PC-3 (cell line): ENCODE data around the gene NDE1. TPM values are rescaled to one million over a fixed set of nuclear protein-coding genes. Genes with fewer than 3 reads are reported as not detected.

Experiments used
- ATAC-seq: fragments of 200-7000 bp; cut with Tn5 transposase; 2 replicates; pipeline ENCODE4 v1.9.1; 2020; ENCODE audit warnings: mild to moderate bottlenecking, moderate library complexity
- BruUV-seq: library from RNA; stranded (reverse); fragments of 400-500 nt; replicated peaks from 2 replicates; lab custom pipeline; 2021; lab: Mats Ljungman, UMichigan
- CTCF ChIA-PET: fragments of 300-600 bp; sonication (Branson Sonifier 250); formaldehyde crosslinking; loops from one replicate; lab custom pipeline; 2022; ENCODE audit warnings: antibody characterized with exemption; lab: Charles Lee
- POLR2A ChIA-PET: fragments of 300-600 bp; sonication (Branson Sonifier 250); formaldehyde crosslinking; loops from one replicate; lab custom pipeline; 2022; ENCODE audit warnings: antibody characterized with exemption; ENCODE audit not compliant: unreplicated experiment; lab: Charles Lee
- DNase-seq: peaks from one replicate; pipeline ENCODE4 v3.0.0-alpha.2; 2015
- H2AFZ ChIP-seq: fragments of 300-600 bp; sonication (generic); 2 replicates; pipeline ENCODE4 v1.6.0; 2016; ENCODE audit warnings: antibody characterized with exemption, low read length
- H3F3A ChIP-seq: fragments of 300-600 bp; sonication (generic); one replicate; pipeline ENCODE4 v1.6.0; 2017; ENCODE audit warnings: antibody characterized with exemption, low read length, control low read depth, mild to moderate bottlenecking; ENCODE audit not compliant: unreplicated experiment
- H3K27ac ChIP-seq: fragments of 300-600 bp; sonication (generic); 2 replicates; pipeline ENCODE4 v1.5.1; 2016; ENCODE audit warnings: mild to moderate bottlenecking, low read length
- H3K27me3 ChIP-seq: fragments of 300-600 bp; sonication (generic); 2 replicates; pipeline ENCODE4 v1.6.1; 2016; ENCODE audit warnings: low read length, mixed read lengths
- H3K36me3 ChIP-seq: fragments of 300-600 bp; sonication (generic); 2 replicates; pipeline ENCODE4 v1.6.1; 2016; ENCODE audit warnings: low read depth, mixed run types, low read length, mixed read lengths
- H3K4me1 ChIP-seq: fragments of 300-600 bp; sonication (generic); 2 replicates; pipeline ENCODE4 v1.5.1; 2016; ENCODE audit warnings: low read length; ENCODE audit not compliant: insufficient read depth
- H3K4me2 ChIP-seq: fragments of 300-600 bp; sonication (generic); 2 replicates; pipeline ENCODE4 v1.6.0; 2016; ENCODE audit warnings: low read length
- H3K4me3 ChIP-seq: fragments of 300-600 bp; sonication (generic); 2 replicates; pipeline ENCODE4 v1.5.1; 2016; ENCODE audit warnings: mild to moderate bottlenecking, low read length, mixed read lengths
- H3K79me2 ChIP-seq: fragments of 300-600 bp; sonication (generic); 2 replicates; pipeline ENCODE4 v1.6.1; 2017; ENCODE audit warnings: low read length, mixed read lengths
- H3K9ac ChIP-seq: fragments of 300-600 bp; sonication (generic); 2 replicates; pipeline ENCODE4 v1.6.0; 2016; ENCODE audit warnings: mild to moderate bottlenecking, low read length
- H3K9me2 ChIP-seq: fragments of 300-600 bp; sonication (generic); replicated peaks from 2 replicates; pipeline ENCODE4 v1.6.1; 2016; ENCODE audit warnings: mixed run types, low read length, mixed read lengths
- H3K9me3 ChIP-seq: fragments of 300-600 bp; sonication (generic); 2 replicates; pipeline ENCODE4 v1.6.1; 2016; ENCODE audit warnings: low read length, mixed read lengths
- H4K20me1 ChIP-seq: fragments of 300-600 bp; sonication (generic); 2 replicates; pipeline ENCODE4 v1.6.1; 2016; ENCODE audit warnings: low read length, mixed read lengths
- CTCF ChIP-seq: fragments of 300-600 bp; sonication (generic); conservative IDR thresholded peaks from 2 replicates; pipeline ENCODE4 v1.5.1; 2017; ENCODE audit warnings: antibody characterized with exemption, low read depth, mild to moderate bottlenecking, low read length
- EZH2 ChIP-seq: fragments of 300-600 bp; sonication (generic); IDR thresholded peaks from one replicate; pipeline ENCODE4 v1.6.1; 2017; ENCODE audit warnings: antibody characterized with exemption, mild to moderate bottlenecking, low read length; ENCODE audit not compliant: unreplicated experiment
- EZH2phosphoT487 ChIP-seq: fragments of 300-600 bp; sonication (generic); IDR thresholded peaks from 2 replicates; pipeline ENCODE4 v1.6.1; 2018; ENCODE audit warnings: mild to moderate bottlenecking, antibody characterized with exemption, low read length, borderline replicate concordance
- intact Hi-C: fragments of 100-400 bp; cut with micrococcal nuclease; formaldehyde crosslinking; loops from 2 replicates; pipeline ENCODE4 v1.9.0; 2023
- total RNA-seq: library from RNA; depleted of rRNA; stranded (reverse); fragments of >200 nt; gene quantifications from 2 replicates; pipeline ENCODE4 v1.2.3, GENCODE V29; 2014

The NDE1 gene
- total RNA-seq, 1 experiment from 2014 or later: 24.9 TPM

GRCh38 chr16:15676506-15676905, 26.5 kb downstream of the NDE1 start:
- Histone ChIP-seq H3K36me3 (no peaks in the 10 kb centered on the region), H4K20me1 (no peaks in the 10 kb centered on the region), H3K4me2 (no peak overlapping the region), H3K4me3 (no peak overlapping the region), H3F3A (no peaks in the 10 kb centered on the region), H3K9me2 (no peaks in the 10 kb centered on the region), H3K27me3 (no peaks in the 10 kb centered on the region), H2AFZ (no peak overlapping the region), H3K9ac (no peak overlapping the region), H3K79me2 (peaks cover 10% of the 10 kb centered on the region), H3K4me1 (peaks cover 21% of the 10 kb centered on the region), H3K27ac (no peak overlapping the region), H3K9me3 (no peaks in the 10 kb centered on the region)
- no peak for TF ChIP-seq CTCF
- no peak for TF ChIP-seq EZH2phosphoT487
- TF ChIP-seq EZH2: no peak
- ATAC-seq (no peak), DNase-seq (no peak)
- ChIA-PET POLR2A (no interaction called here), CTCF (no interaction called here)
- intact Hi-C loops: no loop called here
- no TSS peak for BruUV-seq

- H3F3A ChIP-seq: no peaks in the 10 kb centered on the region
- ChIA-PET POLR2A (no interaction called here), CTCF (no interaction called here)
- peaks cover 10% of the 10 kb centered on the region for H3K79me2 ChIP-seq
- TF ChIP-seq CTCF (no peak), EZH2 (no peak), EZH2phosphoT487 (no peak)
- peaks cover 14% of the 10 kb centered on the region for H3K4me1 ChIP-seq
- no peak for ATAC-seq
- H3K9me2 ChIP-seq: no peaks in the 10 kb centered on the region
- H3K9ac ChIP-seq: no peak overlapping the region
- no peak overlapping the region for H3K4me2 ChIP-seq
- H3K36me3 ChIP-seq: no peaks in the 10 kb centered on the region
- no TSS peak for BruUV-seq
- H3K4me3 ChIP-seq: no peak overlapping the region
- no peak overlapping the region for H2AFZ ChIP-seq
- DNase-seq: no peak
- H4K20me1 ChIP-seq: no peaks in the 10 kb centered on the region
- intact Hi-C loops: no loop called here
- no peaks in the 10 kb centered on the region for H3K9me3 ChIP-seq
- no peak overlapping the region for H3K27ac ChIP-seq
- H3K27me3 ChIP-seq: no peaks in the 10 kb centered on the region
Observed at GRCh38 chr16:15677447-15677846, 27.4 kb downstream of the NDE1 start.

GRCh38 chr16:15682105-15682570, 32.1 kb downstream of the NDE1 start:
- Histone ChIP-seq H3F3A (no peaks in the 10 kb centered on the region), H3K4me2 (no peak overlapping the region), H3K9ac (no peak overlapping the region), H3K36me3 (no peaks in the 10 kb centered on the region), H3K79me2 (no peaks in the 10 kb centered on the region), H3K4me3 (no peak overlapping the region), H3K27me3 (no peaks in the 10 kb centered on the region), H4K20me1 (no peaks in the 10 kb centered on the region), H3K9me2 (no peaks in the 10 kb centered on the region), H3K9me3 (no peaks in the 10 kb centered on the region), H3K27ac (peak overlapping the region; percentile 12; the same call in 1 of the 2 replicates), H3K4me1 (peaks cover 3% of the 10 kb centered on the region; the same call in 1 of the 2 replicates), H2AFZ (no peak overlapping the region)
- no TSS peak for BruUV-seq
- TF ChIP-seq CTCF: peak; percentile 68
- no peak for TF ChIP-seq EZH2
- DNase-seq (peak; percentile 72), ATAC-seq (peak; percentile 86)
- ChIA-PET POLR2A (interaction anchor here (1.0 kb wide), 1 partner anchor 40 kb away, joined by 5 read pairs; the partner anchor contains the start of gene MARF1), CTCF (interaction anchor here (1.1 kb wide), 1 partner anchor 38 kb away, joined by 4 read pairs; no protein-coding TSS in a partner anchor)
- intact Hi-C loops: no loop called here
